ENCODE measurements around the gene FXN.

DNA sequence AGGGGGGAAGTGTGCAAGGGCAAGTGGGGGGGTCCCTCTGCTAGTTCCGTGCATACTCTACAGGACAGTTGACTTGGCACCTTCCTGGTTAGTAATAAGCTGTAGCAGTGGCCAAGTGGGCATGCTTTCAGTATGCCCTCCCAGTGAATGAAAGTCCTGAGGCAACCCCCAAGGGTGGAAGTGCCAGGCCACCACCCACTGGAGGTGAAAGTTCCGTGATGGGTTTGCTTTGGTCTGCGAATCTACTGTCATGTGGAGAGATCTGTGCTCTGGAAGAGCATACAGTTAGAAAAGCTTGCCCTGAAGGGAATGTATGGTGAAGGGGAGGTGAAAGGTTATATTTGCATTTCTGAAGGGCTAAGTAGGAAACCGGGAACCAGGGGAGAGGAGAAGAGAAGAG, 10.3 kb downstream of the FXN start:
- no peak for TF ChIP-seq GATA2 (IDR thresholded peaks at IDR 0.05; ENCODE audit: low read depth, low read length)
- no peak for TF ChIP-seq GATA3 (IDR thresholded peaks at IDR 0.05; ENCODE audit: low read depth, low read length)
